Activated T-helper 1 cell treated with Interleukin-2 at 50 U/mL for 16 hours (primary cell): ENCODE measurements around the gene CNOT3.

Experiments used
- DNase-seq: peaks from one replicate; pipeline ENCODE4 v3.0.0-alpha.2; 2020; ENCODE audit warnings: low read depth

CNOT3 gene

GRCh38 chr19:54121259-54121658 is 16.3 kb upstream of the CNOT3 start:
- DNase-seq = no peak

GRCh38 chr19:54123682-54124081 is 13.9 kb upstream of the CNOT3 start:
- DNase-seq = no peak

- no peak for DNase-seq
Observed at GRCh38 chr19:54124393-54124792, 13.2 kb upstream of the CNOT3 start.

DNA sequence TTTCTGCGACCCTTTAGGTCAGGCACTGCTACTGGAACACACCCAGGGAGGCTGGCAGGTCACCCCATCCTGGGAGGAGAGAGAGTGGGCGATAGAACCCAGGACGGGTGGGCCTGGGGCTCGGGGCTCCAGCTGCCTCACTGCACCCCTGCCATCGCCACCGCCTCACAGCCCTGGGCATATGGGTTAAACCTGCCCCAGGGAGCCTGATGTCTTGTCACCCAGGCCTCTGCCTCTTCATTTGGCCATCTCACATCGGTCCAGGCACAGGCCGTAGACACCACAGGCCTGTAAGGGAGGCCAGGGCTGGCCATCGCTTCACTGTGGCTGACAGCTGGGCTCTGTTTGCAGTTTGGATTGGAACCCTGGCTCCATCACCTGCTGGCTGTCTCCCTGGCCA is 11.8 kb upstream of the CNOT3 start:
- DNase-seq = no peak

DNA sequence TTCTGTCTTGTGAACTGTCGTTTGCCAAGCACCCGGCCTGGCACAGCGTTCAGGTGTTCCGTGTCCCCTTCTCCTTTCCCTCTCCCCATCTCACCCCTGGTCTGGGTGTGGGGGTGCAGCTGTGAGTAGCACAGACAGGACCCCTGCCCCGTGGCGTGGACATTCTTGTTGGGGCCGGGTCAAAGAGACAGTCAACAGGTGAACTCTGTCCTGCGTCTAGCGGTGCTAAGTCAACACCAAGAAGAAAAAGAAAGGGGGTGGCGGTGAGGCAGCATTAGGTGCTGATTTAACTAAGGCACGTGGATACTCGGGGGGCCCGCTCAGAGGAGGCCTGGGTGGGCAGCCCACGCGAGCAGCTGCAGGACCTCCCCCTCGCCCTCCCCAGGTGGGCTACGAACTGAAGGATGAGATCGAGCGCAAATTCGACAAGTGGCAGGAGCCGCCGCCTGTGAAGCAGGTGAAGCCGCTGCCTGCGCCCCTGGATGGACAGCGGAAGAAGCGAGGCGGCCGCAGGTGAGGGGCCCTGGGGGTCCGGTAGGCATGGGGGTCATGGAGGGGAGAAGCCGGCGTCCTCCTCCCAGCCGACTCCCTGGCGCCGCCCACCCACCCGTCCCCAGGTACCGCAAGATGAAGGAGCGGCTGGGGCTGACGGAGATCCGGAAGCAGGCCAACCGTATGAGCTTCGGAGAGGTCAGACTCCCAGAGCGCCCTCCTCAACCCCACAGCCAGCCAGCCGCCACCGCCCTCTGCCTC is 9.7 kb upstream of the CNOT3 start:
- no peak for DNase-seq

DNA sequence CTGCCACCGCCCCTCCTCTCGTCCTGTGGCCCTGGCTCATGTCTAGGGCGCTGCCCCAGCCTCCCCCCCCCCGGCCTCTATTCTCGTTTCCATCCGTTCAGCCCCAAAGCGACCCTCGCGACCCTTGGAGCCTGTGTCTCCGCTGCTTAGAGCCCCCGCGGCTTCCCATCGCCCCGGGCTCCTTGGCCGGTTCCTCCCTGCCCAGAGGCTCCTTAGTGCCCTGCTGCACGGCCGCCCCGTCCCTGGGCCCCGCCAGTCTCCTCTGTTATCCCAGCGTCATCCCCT is 9.2 kb upstream of the CNOT3 start:
- no peak for DNase-seq

- no peak for DNase-seq
Observed at GRCh38 chr19:54128796-54129616, 8.6 kb upstream of the CNOT3 start.

DNA sequence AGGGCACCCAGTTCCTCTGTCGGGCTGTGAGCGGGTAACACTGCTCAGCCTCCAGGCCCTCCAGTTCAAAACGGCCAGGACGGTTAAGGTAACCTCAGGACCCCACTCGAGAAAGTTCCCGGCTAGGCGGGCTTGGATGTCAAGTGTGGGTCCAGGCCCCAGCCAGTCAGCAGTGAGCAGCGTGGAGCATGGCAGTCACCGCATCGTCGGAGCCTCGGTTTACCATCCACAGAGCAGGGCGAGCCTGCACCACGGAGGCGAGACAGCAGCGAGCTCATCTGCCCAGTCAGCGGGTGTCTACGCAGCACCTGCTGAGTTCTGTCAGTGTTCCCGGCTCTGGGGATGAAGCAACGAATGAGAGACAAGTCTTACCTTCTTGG is 8.0 kb upstream of the CNOT3 start:
- DNase-seq = no peak

DNA sequence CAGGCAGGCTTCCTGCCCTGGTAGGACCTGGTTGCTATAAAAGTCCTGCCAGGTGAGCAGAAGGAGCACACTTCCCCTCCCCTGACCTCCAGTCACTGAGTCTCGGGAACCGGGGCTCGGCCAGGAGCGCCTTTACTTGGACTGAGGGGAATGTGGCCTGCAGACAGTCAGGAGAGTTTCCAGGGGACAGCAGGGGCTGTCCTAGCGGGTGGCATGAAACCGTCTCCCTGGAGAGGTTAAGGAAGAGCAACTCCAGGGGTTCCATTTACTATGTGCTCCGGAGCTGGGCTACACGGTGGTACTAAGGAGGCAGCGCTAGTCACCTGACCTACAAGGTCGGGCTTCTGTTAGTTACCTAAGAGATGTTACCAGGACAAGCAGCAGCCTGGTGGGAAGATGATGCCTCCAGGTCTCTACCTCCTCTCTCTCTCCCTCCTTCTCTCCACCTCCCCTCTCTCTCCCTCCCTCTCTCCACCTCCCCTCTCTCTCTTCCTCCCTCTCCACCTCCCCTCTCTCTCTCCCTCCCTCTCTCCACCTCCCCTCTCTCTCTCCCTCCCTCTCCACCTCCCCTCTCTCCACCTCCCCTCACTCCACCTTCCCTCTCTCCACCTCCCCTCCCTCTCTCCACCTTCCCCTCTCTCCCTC is 4.1 kb upstream of the CNOT3 start:
- DNase-seq = no peak

- DNase-seq = no peak
Observed at GRCh38 chr19:54133957-54134590, 3.5 kb upstream of the CNOT3 start.

DNA sequence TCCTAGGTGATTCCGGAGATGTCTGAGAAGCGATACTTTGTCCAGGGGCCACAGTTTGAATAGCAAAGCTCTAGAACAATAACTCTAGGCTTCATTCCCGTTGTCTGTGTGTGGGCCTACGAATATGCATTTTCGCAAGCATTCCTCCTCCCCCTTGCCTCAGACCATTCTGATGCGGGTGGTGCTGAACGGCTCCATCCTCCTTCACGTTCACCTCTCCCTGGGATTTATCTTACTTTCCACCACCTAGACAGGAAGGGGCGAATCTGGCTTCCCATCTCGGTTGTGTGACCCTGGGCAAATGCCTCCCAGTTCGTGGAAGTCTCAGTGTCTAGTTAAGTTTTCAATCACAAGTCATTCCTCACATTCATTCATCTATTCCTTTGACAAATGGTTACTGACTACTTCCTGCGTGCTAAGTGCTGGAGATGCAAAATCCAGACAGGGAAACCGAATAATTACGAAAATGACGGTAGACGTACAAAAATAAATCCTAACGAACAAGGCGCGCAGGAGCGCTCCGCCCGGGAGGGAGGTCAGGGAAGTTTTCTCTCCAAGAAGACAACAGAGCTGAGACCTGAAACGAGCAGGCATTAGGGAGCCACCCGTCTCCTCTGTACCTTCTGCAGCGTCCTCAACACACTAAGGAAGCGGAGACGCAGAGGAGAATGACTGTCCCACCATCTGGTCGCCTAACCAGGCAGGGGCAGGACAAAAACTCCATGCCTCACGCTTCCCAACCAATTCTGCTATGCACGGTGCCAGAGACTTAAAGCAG is 1.3 kb upstream of the CNOT3 start:
- DNase-seq = no peak

GRCh38 chr19:54136864-54137698 is 481 bp upstream of the CNOT3 start:
- DNase-seq = peak; percentile 99

- DNase-seq = no peak
Observed at GRCh38 chr19:54138489-54139256, 1.1 kb downstream of the CNOT3 start.

DNA sequence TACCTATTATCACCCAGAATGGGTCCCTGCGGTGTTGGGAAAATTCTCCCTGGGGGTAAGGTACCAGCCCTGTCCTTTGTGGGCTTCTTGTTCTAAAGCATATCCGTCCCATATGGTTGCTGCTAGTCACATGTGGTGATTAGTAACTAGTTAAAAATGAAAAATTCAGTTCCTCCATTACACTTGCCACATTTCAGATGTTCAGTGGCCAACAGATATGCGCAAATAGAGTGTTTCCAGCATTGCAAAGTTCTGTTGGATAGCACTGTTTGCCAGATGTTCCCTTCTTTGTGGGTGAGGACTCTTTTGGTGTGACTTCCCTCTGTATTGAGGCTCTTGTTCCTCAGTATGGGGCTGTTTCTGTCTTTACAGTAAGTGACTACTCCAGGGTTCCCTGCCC is 3.8 kb downstream of the CNOT3 start:
- DNase-seq = no peak

DNA sequence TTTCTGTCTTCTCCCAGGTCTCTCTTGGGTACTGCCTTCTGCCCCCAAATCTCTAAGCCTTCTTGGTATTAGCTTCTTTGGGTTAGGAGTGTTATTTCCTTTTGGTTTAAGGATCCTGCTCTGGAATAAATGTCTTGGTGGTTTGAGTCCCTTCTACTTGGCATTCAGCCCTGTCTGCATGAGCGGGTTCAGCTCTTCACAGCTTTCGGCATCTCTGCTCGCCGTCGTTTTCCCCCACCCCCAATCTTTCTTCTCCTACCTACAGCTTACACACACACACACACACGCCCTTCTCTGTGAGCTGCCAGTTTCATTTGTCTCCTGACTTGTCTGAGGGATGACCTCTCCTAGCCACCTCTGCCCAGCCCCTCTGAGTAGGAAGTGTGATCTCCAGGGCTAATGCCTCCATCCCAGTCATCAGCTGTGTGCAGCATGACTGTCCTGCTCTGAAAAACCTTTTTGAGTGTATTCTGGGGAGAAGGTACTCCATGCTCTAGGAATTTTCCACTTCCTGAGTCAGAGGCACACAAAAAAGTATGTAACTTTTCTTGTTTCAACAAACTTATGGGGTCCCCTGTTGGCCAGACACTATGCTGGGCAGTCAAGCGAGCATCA is 4.7 kb downstream of the CNOT3 start:
- no peak for DNase-seq

DNA sequence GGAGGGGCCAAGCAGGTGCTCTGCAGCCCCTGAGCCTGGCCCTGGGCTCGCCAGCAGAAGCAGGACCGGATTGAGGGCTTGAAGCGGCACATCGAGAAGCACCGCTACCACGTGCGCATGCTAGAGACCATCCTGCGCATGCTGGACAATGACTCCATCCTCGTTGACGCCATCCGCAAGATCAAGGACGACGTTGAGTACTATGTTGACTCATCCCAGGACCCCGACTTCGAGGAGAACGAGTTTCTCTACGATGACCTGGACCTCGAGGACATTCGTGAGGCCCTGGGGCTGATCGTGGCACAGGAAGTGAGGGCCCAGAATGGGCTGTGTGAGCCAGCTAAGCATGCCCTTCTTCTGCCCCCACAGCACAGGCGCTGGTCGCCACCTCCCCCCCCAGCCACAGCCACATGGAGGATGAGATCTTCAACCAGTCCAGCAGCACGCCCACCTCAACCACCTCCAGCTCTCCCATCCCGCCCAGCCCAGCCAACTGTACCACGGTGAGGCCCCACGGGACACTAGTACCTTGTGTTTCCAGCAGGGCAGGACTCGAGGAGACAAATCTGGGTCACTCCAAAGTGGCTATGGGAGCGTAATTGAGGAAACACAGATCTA is 8.1 kb downstream of the CNOT3 start:
- no peak for DNase-seq

DNA sequence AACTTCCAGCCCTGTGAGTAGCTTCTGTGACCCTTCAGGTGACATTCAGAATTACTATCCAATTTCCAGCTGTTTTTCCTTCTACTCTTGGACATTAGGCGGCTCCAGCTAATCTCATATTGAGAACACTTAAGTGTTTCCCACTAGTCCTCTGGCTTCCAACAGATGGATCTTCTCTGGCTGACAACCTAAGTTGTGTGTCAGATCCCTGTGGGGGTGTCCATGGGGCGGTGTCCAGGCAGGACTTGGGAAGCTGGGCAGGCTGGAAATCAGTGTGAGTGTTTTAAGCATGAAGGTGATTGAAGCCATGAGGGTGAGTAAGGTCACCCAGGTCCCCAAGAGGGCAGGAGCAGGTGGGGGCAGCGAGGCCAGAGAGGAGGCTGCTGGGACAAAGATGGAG is 10.1 kb downstream of the CNOT3 start:
- no peak for DNase-seq

- DNase-seq = no peak
Observed at GRCh38 chr19:54148158-54148557, 10.6 kb downstream of the CNOT3 start.

GRCh38 chr19:54149021-54149812 is 11.7 kb downstream of the CNOT3 start:
- DNase-seq = no peak
